Neural cell (in vitro differentiated cells): ENCODE results near the gene BMERB1.

Source experiments
- CTCF ChIP-seq: fragments of 450-650 bp; IDR thresholded peaks from 2 replicates; pipeline ENCODE4 v1.5.1; 2014; ENCODE audit warnings: antibody characterized with exemption, mild to moderate bottlenecking, moderate library complexity; ENCODE audit not compliant: poor library complexity, severe bottlenecking
- EP300 ChIP-seq: fragments of 450-650 bp; conservative IDR thresholded peaks from 2 replicates; pipeline ENCODE4 v1.6.1; 2014; ENCODE audit warnings: antibody characterized with exemption, mild to moderate bottlenecking, moderate library complexity; ENCODE audit not compliant: poor library complexity, severe bottlenecking
- EZH2 ChIP-seq: fragments of 200-600, 300-800 bp; shearing (Covaris generic), sonication (generic); IDR thresholded peaks from 2 replicates; pipeline ENCODE4 v1.6.1; 2014; ENCODE audit warnings: antibody characterized with exemption, low read length, borderline replicate concordance, mild to moderate bottlenecking; ENCODE audit not compliant: insufficient read depth, poor library complexity, severe bottlenecking
- MXI1 ChIP-seq: fragments of 450-650 bp; conservative IDR thresholded peaks from 2 replicates; pipeline ENCODE4 v1.6.1; 2014; ENCODE audit warnings: antibody characterized with exemption, mild to moderate bottlenecking; ENCODE audit not compliant: poor library complexity, severe bottlenecking
- POLR2AphosphoS5 ChIP-seq: IDR thresholded peaks from 2 replicates; pipeline ENCODE4 v1.6.1; 2012
- RAD21 ChIP-seq: fragments of 450-650 bp; conservative IDR thresholded peaks from 2 replicates; pipeline ENCODE4 v1.6.1; 2014; ENCODE audit warnings: antibody characterized with exemption, mild to moderate bottlenecking, moderate library complexity
- REST ChIP-seq: IDR thresholded peaks from 2 replicates; pipeline ENCODE4 v1.6.1; 2012; ENCODE audit warnings: borderline replicate concordance
- SMC3 ChIP-seq: fragments of 450-650 bp; conservative IDR thresholded peaks from 2 replicates; pipeline ENCODE4 v1.6.1; 2014; ENCODE audit warnings: antibody characterized with exemption, mild to moderate bottlenecking, moderate library complexity; ENCODE audit not compliant: poor library complexity
- TAF1 ChIP-seq: IDR thresholded peaks from 2 replicates; pipeline ENCODE4 v1.6.1; 2012; ENCODE audit warnings: low read depth

- no peak for TF ChIP-seq CTCF
- TF ChIP-seq EP300, result no peak
- TF ChIP-seq TAF1, result no peak
- no peak for TF ChIP-seq MXI1
- TF ChIP-seq REST, result no peak
- no peak for TF ChIP-seq RAD21
- no peak for TF ChIP-seq EZH2
- no peak for TF ChIP-seq SMC3
- no peak for TF ChIP-seq POLR2AphosphoS5
These were observed 87.0 kb downstream of the BMERB1 start for GRCh38 chr16:15521390-15521757.
